SW480 (cell line): ENCODE data around the gene BRD1.

Experiments
- DNase-seq: peaks from one replicate; pipeline ENCODE4 v3.0.0-alpha.2; 2016; ENCODE audit warnings: low spot score

The BRD1 gene

DNA sequence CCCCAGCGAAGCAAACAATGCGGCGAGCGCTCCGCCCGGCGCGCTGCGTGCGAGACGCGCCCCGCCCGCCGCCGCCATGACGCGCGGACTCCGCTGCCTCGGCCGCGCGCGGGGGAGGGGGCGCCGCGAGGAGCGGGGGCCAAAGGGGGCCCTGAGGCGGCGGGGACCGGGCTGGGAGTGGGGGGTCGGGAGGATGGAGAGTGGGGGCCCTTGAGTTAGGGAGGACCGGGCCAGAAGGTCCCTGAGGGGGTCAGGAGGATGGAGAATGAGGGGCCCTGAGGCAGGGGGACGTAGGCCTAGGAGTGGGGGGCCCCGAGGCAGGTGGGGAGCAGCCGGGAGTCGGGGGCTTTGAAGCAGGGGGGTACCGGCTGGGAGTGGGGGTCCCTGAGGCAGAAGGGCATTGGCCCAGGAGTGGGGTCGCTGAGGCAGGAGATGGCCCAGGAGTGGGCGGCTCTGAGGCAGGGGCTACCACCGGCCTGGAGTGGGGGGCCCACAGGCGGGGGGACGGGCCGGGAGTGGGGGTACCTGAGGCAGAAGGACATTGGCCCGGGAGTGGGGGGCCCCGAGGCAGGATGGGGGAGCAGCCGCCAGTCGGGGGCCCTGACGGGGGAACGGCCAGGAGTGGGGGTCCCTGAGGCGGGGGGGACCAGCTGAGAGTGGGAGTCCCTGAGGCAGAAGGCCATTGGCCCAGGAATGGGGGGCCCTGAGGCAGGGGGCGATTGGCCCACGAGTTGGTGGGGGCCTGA lies at the start of gene BRD1:
TSS of gene BRD1 (minus strand) at position 21 of the 746 bp plus-strand sequence. CDS start 3,556 bp downstream, outside the sequence.
- peak; percentile 31 for DNase-seq

DNA sequence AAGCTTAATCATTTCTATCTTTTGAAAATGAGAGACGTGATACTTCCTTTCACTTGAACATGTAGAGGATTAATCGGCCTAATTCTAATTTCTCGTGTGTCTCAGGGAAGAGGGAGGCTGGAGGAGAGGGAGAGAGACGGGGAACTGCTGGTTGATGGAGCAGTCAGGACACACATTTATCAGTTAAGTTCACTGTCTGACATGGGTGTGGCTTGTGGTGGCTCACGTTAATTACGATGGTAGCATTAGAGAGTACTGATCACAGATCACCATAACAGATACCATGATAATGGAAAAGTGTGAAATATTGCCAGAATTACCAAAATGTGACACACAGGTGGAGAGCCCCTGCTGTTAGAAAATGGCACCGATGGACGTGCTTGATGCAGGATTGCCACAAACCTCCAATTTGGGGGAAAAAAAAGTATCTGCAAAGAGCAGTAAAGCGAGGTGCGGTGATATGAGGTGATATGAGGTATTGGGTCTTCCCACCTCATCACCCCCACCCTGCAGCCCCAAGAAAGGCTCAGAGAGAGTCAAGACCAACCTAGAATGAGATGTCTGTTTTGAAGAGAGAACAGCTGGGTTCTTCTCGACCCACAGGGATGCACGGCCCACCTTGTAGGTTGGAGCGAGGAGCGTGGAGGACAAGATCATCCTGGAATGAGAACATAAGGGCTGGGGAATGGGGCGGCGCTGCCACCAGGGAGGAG lies 45.7 kb upstream of the BRD1 start:
- no peak for DNase-seq

DNA sequence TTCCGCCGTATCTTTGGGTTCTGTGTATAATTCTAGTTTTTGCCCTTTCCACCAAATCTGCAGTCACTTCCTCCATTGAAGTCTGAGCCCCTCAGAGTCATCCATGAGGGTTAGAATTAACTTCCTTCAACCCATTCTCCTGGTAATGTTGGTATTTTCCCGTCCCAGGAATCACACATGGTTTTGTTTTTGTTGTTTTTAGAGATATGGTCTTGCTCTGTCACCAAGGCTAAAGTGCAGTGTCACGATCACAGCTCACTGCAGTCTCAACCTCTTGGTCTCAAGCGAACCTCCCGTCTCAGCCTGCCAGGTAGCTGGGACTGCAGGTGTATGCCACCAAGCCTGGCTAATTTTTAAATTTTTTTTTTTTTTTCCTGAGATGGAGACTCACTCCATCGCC lies 44.7 kb upstream of the BRD1 start:
- DNase-seq = no peak

DNA sequence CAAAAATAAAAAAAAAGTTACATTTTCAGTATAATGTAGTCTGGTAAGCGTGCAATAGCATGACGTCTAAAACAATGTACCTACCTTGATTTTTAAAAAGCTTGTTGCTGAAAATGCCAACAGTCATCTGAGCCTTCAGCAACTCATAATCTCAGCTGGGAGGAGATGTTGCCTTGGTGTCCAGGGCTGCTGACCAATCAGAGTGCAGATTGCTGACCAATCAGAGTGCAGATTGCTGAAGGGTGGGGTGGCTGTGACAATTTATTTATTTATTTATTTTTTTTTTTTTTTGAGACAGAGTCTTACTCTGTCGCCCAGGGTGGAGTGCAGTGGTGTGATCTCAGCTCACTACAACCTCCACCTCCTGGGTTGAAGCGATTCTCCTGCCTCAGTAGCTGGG lies 43.8 kb upstream of the BRD1 start:
- DNase-seq = no peak

DNA sequence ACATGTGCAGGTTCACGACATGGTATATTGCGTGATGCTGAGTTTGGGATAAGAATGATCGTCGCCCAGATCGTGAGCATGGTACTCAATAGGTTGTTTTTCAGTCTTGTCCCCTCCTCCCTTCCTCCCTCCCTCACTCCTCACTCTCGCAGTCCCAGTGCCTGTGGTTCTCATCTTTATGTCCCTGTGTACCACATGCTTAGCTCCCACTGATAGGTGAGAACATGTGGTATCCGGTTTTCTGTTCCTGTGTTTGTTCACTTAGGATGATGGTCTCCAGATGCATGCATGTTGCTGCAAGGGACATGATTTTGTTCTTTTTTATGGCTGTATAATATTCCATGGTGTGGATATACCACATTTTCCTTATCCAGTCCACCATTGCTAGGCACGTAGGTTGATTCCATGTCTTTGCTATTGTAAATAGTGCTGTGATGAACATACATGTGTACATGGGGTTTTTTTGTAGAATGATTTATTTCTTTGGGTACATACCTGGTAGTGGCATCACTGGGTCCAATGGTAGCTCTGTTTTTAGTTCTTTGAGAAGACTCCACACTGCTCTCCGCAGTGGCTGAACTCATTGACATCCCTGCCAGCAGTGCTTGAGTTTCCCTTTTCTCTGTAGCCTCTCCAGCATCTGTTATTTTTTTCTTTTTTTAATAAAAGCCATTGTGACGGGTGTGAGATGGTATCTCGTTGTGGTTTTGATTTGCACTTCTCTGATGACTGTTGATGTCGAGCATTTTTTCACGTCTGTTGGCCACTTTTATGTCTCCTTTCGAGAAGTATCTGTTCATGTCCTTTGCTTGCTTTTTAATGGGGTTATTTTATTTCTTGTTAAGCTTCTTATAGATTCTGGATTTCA lies 42.4 kb upstream of the BRD1 start:
- DNase-seq = no peak

DNA sequence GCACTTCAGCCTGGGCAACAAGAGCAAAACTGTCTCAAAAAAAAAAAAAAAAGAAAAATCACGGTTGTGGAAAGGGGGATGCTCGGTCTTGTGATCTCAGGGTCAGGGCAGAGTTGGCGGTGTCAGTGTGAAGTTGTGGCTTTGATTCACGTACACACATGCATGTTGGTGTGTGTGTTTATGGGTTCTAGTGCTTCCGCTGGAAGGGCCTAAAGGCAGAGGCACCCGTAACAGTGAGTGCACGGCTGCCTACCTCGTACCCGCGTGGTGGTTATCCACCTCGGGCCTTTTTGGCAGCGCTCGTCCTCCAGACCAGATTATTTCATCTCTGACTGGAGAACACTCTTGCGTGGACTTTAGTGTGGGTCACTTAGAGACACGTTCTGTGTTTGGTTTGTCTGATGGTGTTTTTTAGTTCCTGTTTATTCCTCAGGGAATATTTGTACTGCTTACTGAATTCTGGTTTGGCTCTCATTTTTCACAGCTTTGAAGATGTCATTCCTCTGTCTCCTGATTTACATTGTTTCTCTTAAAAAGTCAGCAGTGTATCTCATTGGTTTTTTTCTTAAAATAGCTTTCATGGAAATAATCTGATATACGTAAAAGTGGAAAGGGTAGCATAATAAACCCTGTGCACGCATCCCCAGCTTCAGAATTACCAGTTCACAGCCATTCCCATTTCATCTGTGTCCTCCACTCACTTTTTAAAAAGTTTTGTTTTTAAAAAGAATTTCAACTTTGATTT lies 41.6 kb upstream of the BRD1 start:
- peak; percentile 8 for DNase-seq

DNA sequence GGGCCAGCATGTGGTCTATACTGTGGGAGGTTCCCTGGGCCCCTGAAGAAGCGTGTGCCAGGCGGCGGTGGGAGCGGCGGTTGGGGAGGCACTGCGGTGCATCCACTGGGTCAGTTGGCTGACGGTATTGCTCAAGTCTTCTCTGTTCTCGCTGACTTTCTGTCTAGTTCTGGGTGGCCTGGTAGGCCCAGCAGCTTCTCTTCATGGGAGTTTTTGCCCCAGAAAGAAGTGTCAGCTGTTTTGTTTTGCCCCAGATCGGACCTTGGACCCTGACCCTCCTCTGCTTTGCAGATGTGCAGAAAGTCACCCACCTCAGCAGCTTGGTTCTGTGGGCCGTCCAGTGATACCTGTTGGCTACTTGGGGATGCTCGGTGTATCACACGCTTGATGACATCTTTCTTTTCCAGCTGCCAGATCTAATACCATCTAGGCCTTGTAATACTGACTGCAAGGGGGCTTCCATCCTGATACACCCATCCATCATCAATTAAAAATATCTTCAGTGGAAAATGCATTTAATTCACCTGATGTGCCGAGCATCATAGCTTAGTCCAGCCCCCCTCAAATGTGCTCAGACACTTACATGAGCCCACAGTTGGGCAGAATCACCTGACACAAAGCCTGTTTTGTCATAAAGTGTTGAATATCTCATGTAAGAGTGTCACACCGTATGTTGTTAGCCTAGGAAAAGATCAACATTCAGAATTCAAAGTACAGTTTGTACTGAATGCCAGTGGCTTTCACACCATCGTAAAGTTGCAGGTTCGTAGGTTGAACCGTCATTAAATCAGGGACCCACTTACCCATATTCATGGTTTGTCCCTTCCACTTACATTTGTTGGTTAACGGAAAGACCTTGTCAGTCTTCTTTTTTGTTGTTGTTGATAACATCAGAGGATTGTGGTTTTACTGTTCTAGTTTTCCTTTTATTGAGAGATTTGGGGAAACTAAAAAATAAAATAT lies 39.9 kb upstream of the BRD1 start:
- DNase-seq = no peak

DNA sequence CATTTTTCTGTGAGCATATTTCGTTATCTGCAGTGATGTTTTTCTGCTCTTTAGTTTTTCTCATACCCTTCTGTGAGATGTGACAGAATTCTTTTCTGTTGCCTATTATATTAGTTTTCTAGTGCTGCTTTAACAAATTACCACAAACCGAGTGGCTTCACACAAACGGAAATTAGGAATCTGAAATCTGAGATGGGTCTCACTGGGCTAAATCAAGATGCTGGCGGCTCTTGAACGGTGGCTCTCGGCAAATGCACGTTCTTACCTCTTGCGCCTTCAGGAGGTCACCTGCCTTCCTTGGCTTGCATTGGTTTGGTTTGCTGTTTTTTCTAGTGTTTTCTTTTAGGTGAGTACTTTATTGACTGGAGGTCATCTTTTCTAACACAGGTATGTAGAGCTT lies 39.0 kb upstream of the BRD1 start:
- no peak for DNase-seq

DNA sequence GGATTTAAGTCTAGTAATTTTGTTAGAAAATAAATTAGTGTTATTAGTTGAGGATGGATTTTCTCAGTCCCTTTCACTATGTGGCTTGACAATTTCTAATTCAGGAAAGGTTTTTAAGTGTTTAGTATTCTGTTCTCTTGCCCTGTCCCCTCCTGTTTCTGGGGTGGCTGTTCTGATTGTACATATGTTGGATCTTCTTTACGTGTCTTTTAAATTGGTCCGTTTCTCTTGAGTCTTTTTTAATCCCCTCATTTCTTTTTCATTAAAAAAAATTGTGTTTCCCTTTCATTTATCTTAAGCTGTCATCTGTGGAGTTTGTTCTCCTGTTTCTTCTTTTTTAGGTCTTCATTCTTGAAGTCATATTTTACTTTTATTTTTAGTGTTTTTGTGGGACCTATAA lies 38.5 kb upstream of the BRD1 start:
- no peak for DNase-seq

DNA sequence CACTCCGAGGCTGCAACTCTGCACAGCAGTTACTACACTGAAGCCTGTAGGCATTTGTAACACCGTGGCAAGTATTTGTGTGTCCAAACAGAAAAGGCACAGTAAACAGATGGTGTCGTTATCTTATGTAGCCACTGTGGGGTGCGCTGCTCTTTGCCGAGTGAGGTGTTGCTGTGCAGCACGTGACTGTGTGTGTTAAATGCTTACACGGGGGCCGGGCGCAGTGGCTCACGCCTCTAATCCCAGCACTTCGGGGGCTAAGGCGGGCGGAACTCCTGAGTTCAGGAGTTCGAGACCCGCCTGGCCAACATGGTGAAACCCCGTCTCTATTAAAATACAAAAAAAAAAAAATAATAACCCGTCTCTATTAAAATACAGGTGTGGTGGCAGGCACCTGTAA lies 37.5 kb upstream of the BRD1 start:
- DNase-seq = no peak

DNA sequence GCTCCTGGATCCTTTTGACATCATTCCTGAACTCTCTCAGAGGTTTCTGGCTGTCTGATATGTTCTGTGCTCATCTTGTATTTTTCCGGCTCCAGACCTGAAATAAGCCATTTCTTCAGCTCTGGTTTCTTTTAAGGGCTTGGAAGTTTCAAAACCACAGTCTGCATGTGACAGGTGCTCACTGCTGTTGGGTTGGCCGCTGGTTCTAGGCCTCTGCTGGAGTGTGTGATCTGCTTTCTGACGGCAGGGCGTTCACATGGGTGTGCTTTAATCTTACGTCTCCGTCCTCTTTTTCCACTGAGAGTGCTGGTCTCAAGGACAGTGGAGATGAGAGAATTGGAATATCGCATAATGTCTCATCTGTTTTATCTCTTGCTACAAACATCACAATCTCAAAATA lies 36.3 kb upstream of the BRD1 start:
- DNase-seq = no peak

DNA sequence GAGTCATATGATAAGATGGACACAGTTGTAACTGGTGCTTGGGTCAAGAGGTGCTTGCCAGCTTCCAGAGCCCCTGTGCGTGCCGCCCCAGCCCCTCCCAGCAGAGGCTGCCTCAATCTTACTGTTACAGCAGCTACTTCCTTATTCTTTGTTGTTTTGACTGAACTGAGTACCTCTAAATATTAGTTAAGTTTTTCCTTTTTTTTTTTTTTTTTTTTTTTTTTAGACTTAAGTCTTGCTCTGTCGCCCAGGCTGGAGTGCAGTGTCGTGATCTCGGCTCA lies 34.8 kb upstream of the BRD1 start:
- no peak for DNase-seq

DNA sequence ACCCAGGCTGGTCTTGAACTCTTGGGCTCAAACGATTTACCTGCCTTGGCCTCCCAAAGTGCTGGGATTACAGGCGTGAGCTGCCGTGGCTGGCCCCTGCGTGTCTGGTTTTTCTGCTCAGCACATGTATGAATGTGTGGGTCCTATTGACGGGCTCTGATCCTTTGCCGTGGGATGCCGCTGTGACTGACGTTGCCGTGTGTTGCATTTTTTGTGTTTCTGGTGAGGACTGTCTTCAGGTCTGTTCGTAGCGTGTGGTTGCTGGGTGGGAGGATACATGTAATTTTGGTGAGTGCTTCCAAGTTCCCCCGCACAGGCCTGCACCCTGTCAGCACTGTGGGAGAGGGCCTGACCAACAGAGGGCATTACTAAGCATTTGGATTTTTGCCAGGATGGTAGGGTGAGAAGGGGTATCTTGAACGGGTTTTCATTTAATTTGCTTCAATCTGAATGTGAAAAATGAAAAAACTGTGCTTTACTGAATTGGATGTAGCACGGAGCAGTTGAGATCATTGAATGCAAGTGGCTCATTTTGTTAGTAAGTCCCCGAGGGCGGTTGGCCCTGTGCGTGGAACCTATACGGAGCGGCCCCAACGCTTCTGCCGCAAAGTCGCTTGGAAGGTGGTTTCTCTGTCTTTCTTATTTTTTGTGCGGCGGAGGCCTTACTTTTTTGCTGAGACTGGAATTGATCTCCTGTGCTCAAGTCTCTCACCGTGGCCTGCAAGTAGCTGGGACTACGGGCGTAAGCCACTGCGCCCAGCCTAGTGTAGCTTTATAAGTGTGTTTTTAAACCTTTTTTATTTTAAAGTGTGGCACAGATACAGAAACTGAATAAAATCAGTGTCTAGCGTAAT lies 34.2 kb upstream of the BRD1 start:
- no peak for DNase-seq

DNA sequence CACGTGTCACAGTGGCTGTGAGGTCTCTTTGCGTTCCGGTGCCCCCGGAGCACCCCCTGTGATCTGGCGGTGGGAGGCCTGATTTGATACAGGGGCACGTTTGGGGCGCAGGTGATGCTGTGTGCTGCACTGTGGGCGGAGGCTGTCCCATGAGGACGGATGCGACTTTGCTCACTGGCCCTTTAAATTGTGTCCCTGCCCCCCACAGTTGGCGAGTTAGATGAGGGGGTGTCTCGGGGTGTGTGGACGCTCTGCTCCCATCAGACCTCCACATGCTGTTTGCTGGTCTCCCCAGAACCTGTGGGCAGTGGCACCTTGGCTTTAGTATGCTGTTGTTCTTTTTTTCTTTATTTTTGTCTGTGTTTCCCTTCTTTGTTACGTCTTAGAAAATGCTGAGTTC lies 31.2 kb upstream of the BRD1 start:
- no peak for DNase-seq

DNA sequence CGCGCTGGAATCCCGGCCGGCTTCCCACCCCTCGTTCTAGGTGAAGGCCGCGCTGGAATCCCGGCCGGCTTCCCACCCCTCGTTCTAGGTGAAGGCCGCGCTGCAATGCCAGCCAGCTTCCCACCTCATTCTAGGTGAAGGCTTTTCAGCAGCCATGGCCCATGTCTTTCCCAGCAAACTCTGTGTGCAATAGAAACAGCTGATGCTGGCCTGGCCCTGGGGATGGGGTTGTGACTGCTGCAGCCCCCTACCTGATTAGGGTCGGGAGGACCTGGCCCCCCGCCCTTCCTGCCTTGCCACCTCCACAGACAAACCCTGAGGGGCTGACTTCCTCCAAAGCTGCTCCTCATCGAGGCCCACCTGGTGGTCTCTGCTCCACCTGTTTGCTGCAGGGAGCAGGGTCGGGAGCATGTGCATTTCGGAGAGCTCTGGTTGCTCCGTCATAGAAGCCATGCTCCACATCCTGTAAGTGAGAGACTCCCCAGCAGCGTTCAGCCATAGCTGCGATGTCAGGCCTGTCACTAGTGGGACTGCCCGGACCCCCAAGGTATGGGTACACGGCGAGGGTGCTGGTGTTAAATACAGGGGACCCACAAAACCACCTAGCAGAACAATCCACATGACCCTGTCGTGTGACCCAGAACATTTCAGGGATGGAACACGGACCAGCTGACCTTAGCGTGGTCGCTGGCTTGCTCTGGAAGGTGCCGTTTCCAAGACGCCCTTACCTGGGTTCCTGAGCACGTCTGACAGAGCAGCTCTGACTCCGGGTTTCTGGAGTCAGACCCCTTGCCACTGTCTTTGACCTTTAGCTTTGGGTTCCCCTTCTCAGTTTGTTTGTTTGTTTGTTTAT lies 29.3 kb upstream of the BRD1 start:
- no peak for DNase-seq

DNA sequence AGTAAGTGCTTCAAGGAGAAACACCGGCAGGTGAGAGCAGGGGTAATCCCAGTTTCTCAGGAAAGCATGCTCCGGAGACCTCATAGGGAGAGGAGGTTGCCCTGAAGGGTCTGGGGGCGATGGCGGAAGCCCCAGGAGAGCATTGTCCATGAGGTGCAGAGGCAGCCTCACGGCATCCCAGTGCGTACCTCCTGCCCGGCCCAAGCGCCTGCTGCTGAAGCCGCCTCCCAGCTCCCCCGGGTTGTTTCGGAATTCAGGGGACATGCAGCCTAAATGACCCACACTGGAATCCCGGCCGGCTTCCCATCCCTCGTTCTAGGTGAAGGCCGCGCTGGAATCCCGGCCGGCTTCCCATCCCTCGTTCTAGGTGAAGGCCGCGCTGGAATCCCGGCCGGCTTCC lies 28.7 kb upstream of the BRD1 start:
- no peak for DNase-seq

DNA sequence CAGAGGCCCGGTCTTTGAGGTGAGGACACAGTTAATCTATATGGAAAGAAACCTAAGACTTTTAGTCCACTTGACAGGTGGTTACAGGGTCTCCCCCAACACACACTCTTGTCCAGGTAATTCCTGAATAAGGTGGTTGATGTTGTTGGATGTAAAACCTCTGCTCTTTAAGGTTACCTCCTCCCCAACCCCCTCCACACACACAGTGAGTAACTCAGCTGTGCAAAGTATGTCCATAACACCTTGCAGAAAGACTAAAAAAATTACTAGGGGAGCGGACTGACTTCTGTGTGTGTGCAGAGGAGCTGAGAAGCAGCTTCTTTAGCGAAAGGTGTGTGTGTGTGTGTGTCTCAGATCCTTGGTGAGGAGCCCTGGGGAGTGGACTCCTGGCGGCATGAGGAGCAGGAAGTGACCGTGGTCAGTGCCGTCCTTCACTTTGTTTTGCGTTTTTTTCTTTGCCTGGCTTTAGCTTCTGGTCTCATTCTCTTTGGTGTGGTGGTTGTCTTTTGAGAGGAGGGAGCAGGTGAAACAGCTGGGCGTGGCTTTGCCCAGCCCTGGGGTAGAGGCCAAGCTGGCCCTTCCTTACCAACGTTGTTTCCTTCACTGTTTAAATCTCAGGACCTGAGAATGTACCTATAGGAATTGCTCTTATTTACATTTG lies 27.7 kb upstream of the BRD1 start:
- peak; percentile 28 for DNase-seq

DNA sequence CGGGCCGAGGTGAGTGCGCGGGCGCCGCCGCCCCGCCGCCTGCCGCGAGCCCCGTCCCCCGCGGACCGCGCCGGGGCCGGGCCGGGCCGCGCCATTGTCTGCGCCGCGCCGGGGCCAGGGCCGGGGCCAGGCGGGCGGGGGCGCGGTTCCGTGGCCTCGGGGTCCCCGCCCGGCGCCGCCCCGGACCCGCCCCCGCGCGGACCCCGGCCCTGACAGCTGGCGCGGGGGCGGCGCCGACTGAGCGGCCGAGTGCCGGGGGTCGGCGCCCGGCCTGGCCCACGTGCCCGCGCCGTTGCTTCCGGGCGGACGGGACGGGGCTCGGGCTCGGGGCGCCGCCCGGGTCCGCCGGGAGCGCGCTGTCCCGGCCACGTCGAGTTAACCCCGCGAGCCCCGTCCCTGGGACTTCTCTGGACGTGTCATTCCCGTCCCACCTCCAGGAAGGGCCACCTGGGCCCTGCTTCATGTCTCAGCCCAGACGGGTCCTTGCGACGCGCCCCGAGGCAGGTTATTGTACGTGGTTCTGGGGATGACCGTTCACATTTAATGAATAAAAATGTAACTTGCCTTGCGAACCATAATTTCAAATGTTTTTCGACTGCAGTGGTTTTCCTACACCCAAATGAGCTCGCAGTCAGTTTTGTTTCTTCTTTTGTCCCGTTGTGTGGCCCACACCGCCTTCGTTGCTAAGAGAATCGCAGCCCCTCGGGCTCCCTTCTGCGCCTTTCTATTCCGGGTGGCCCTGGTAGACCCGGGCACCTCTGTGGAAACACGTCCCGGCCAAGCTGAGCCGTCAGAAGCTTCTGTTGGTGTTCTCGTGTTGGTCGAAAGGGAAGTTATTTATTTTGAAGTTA lies 26.5 kb upstream of the BRD1 start:
- peak; percentile 23 for DNase-seq
